GM13977 (cell line): Measurements from ENCODE around the gene PTPRM.

Experiments
- DNase-seq: peaks from one replicate; pipeline ENCODE4 v3.0.0; 2012; ENCODE audit warnings: low spot score
- in situ Hi-C: fragments of 300-500 bp; cut with MboI; formaldehyde crosslinking; loops from one replicate; pipeline ENCODE4 v1.12.0; 2022; ENCODE audit warnings: low sequenced_read_pairs, low pct_unique_long_range_greater_than_20kb, mixed read lengths, inconsistent platforms; ENCODE audit not compliant: unreplicated experiment
- TF ChIP-seq, protein P1 (sequence below): IDR thresholded peaks from 2 replicates; pipeline ENCODE4 v1.5.1; 2012; ENCODE audit warnings: mild to moderate bottlenecking, control low read depth; ENCODE audit not compliant: insufficient read depth; ENCODE audit errors: extremely low read depth, missing control alignments

PTPRM gene

DNA sequence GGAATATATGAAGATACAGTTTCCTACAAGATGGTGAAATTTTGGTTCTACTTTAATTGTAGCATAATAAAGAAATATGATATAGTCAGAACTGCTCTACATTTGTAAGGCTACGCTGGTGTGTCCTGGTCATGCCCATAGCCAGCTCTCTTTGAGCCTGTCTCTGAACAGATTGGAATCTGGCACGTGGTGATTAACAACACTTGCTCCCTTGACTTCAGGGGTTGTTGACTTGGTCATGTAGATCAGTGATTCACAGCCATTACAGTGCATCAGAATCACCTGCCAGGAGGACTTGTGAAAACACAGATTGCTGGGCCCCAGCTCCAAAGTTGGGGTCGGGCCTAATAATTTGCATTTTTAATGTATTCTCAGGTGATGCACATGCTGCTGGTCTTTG, 80.4 kb downstream of the PTPRM start:
- TF ChIP-seq, protein P1, sequence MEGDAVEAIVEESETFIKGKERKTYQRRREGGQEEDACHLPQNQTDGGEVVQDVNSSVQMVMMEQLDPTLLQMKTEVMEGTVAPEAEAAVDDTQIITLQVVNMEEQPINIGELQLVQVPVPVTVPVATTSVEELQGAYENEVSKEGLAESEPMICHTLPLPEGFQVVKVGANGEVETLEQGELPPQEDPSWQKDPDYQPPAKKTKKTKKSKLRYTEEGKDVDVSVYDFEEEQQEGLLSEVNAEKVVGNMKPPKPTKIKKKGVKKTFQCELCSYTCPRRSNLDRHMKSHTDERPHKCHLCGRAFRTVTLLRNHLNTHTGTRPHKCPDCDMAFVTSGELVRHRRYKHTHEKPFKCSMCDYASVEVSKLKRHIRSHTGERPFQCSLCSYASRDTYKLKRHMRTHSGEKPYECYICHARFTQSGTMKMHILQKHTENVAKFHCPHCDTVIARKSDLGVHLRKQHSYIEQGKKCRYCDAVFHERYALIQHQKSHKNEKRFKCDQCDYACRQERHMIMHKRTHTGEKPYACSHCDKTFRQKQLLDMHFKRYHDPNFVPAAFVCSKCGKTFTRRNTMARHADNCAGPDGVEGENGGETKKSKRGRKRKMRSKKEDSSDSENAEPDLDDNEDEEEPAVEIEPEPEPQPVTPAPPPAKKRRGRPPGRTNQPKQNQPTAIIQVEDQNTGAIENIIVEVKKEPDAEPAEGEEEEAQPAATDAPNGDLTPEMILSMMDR = no peak
- no peak for DNase-seq
- in situ Hi-C loops = no loop called here

DNA sequence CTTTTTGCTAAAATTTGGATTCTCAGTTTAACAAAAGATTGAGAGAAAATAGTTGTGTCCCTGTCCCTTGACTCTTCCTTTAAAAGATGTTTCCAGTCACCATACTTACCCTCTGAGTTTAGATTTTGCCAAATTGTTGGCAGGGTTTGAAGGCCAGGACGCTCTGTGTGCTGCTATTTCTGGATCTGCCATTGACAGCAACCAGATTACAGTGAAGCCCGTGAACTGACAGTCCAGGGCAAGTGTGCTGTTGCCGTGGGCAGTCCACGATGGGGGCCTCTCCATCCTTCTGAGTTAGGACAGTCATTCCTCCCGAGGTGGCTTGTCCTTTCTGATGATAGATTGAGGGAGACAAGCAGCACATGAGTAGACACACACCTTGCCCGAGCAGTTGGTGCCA, 89.9 kb downstream of the PTPRM start:
- TF ChIP-seq, protein P1 = no peak
- in situ Hi-C loops = no loop called here
- no peak for DNase-seq

DNA sequence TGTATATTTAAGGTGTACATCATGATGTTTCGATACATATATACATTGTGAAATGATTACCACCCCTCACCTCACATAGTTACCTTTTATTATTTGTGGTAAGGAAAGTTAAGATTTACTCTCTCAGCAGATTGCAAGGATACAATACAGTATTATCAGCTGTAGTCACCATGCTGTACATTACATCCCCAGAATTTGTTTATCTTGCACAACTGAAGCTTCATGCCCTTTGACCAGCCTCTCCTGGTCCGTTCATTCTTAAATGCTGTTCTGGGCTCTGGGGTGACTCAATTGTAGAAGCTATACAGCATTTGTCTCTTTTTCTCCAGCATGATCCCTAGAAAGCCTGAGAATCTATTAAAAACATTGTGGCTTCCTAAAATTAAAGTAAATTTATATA, 90.8 kb downstream of the PTPRM start:
- TF ChIP-seq, protein P1 = no peak
- DNase-seq = no peak
- in situ Hi-C loops = no loop called here

DNA sequence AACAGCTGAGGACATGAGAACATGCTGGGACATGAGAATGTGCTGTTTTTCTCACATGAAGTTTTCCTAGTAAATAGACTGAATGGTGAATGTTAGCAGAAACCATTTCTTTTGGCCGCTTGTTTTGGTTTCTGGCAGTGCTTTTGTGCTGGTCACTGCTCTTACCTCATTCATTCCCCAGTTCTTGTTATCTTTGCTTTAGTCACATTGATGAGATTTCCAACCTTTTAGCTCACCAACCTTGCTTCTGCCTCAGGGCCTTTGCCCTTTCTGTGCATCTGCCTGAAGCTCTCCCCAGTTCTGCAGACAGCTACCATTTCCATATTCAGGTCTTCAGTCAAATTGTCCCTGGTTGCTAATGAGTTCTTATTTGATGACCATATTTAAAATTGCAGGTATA, 91.6 kb downstream of the PTPRM start:
- in situ Hi-C loops = no loop called here
- no peak for DNase-seq
- TF ChIP-seq, protein P1 = no peak

DNA sequence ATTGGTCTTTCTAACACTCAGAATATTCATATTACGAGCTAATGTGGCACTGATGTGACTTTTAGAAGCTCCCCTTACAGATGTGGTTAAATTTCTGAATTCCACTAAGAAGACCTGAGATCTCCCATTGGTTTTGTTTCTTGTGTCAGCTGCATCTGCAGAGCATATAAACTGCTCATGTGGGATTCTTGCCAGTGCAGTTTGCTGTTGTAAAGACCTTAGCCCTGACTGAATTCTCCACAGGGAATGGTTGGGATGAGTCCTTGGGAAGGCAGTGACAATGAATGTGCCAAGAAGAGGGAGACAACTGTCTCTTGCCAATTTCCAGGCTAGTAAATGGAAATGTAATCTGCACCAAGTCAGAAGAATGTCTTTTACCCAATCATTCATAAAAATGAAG, 94.1 kb downstream of the PTPRM start:
- in situ Hi-C loops = no loop called here
- no peak for DNase-seq

DNA sequence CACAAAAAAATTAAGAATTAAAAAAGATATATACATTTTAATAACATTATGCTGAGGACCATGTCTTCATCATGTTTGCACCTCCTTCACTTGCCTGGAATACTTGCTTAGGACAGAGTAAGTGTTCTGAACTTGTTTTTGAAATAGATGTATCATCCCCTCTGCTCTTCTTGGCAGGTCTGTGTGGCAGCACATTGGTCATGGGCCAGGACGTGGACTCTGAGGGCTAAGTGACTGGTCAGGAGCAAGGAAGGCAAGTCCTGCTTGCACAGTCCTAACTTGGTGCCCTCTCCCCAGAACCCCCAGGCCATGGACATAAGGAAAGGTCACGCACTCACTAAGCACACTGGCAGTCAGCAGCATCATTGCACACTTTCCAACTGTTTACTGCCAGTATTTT, 95.8 kb downstream of the PTPRM start:
- DNase-seq = no peak

More for the DNA sequence above, 94.1 kb downstream of the PTPRM start:
- TF ChIP-seq, protein P1 = no peak

More for the DNA sequence above, 95.8 kb downstream of the PTPRM start:
- TF ChIP-seq, protein P1 = no peak
- in situ Hi-C loops = no loop called here
